Fibroblast of skin of right biceps (primary cell): Measurements from ENCODE around the gene SLC39A2.
A peak's percentile ranks its signal among the peaks of the same experiment; 100 is the strongest.
"Not testable (repeated sequence)": the region's sequence is repeated elsewhere in the genome, so short reads cannot be mapped to it uniquely, and the experiment has no call there.

ENCODE experiments used
- DNase-seq: peaks from one replicate; pipeline ENCODE4 v3.0.0-alpha.2; 2013

SLC39A2 gene

GRCh38 chr14:21026274-21026987, 27.3 kb downstream of the SLC39A2 start:
- no peak for DNase-seq

GRCh38 chr14:21026988-21027315, 27.9 kb downstream of the SLC39A2 start:
- DNase-seq = no peak

- no peak for DNase-seq
Observed at GRCh38 chr14:21029917-21030316, 30.8 kb downstream of the SLC39A2 start, which contains the start of gene TPPP2. TSS of gene TPPP2 (plus strand) at chr14:21030217. CDS start at chr14:21030582, 365 bp downstream.

- no peak for DNase-seq
Observed at GRCh38 chr14:21030531-21030930, 31.4 kb downstream of the SLC39A2 start.

GRCh38 chr14:21032326-21033132, 33.4 kb downstream of the SLC39A2 start:
- no peak for DNase-seq

GRCh38 chr14:21033133-21033698, 34.1 kb downstream of the SLC39A2 start:
- no peak for DNase-seq

- no peak for DNase-seq
Observed at GRCh38 chr14:21034707-21035106, 35.6 kb downstream of the SLC39A2 start, which contains the start of gene RNASE13. TSS of gene RNASE13 (minus strand) at chr14:21034807. CDS start at chr14:21034288, 519 bp downstream.

- no peak for DNase-seq
Observed at GRCh38 chr14:21036751-21037150, 37.7 kb downstream of the SLC39A2 start.

GRCh38 chr14:21037156-21037555, 38.1 kb downstream of the SLC39A2 start:
- no peak for DNase-seq

GRCh38 chr14:21038441-21039422, 39.6 kb downstream of the SLC39A2 start:
- DNase-seq = peak; percentile 24

GRCh38 chr14:21039585-21040369, 40.7 kb downstream of the SLC39A2 start:
- peak; percentile 62 for DNase-seq

- no peak for DNase-seq
Observed at GRCh38 chr14:21040370-21040925, 41.4 kb downstream of the SLC39A2 start.

- not testable (repeated sequence) for DNase-seq
Observed at GRCh38 chr14:21040941-21041340, 41.8 kb downstream of the SLC39A2 start.

GRCh38 chr14:21041676-21042433, 42.8 kb downstream of the SLC39A2 start, which contains the start of gene RNASE7:
TSS of gene RNASE7 (plus strand) at chr14:21042362. CDS start at chr14:21042993, 631 bp downstream.
- DNase-seq = peak; percentile 33

- DNase-seq = no peak
Observed at GRCh38 chr14:21042918-21043317, 43.8 kb downstream of the SLC39A2 start.

GRCh38 chr14:21043387-21043973, 44.4 kb downstream of the SLC39A2 start:
- DNase-seq = no peak

GRCh38 chr14:21043974-21044618, 45.0 kb downstream of the SLC39A2 start:
- no peak for DNase-seq

GRCh38 chr14:21047378-21047781, 48.3 kb downstream of the SLC39A2 start:
- peak; percentile 54 for DNase-seq

- DNase-seq = no peak
Observed at GRCh38 chr14:21048638-21049037, 49.5 kb downstream of the SLC39A2 start.
